Lower leg skin (tissue), 4 donors: ENCODE results near the gene ADGRA3. TPM values are rescaled to one million over a fixed set of nuclear protein-coding genes. Genes with fewer than 3 reads are reported as not detected.

ENCODE experiments used
- DNase-seq, 2 donors: peaks; one replicate each; pipeline ENCODE4 v3.0.0-alpha.2; 2019; ENCODE audit warnings: low spot score in 2 of 2
- H3K4me3 ChIP-seq: fragments of 200-600 bp; sonication (generic); 2 replicates; pipeline ENCODE4 v1.5.1; 2017; ENCODE audit warnings: mild to moderate bottlenecking, low read depth; ENCODE audit not compliant: poor library complexity, severe bottlenecking
- POLR2A ChIP-seq, 2 donors: fragments of 450-650 bp; IDR thresholded peaks; one replicate each; pipeline ENCODE4 v1.6.1; 2016 to 2017; ENCODE audit warnings: antibody characterized with exemption in 2 of 2, mild to moderate bottlenecking in 1 of 2, moderate library complexity in 1 of 2
- WGBS, 2 donors: methylation state at CpG; one replicate each; pipeline ENCODE4 v1.1.5; 2018; 5-methylcytosine and 5-hydroxymethylcytosine counted together
- intact Hi-C: fragments of 100-400 bp; cut with DNase I; formaldehyde crosslinking; loops from one replicate; pipeline ENCODE4 v1.15.0; 2023; ENCODE audit warnings: low total_unique reads
- total RNA-seq, 4 donors: library from RNA; depleted of rRNA; stranded (reverse); fragments of >200 nt; gene quantifications; one replicate each; pipeline ENCODE4 v1.1.0, GENCODE V29; 2016
- TF ChIP-seq, protein P1 (sequence below), 3 donors: fragments of 450-650 bp; IDR thresholded peaks; one replicate each; pipeline ENCODE4 v1.5.1; 2016; ENCODE audit warnings: antibody characterized with exemption in 3 of 3, mild to moderate bottlenecking in 3 of 3, moderate library complexity in 2 of 3

Gene ADGRA3
- total RNA-seq, 4 donors from 2014 or later, result 8.4 to 14.9 (median 12.6) TPM

DNA sequence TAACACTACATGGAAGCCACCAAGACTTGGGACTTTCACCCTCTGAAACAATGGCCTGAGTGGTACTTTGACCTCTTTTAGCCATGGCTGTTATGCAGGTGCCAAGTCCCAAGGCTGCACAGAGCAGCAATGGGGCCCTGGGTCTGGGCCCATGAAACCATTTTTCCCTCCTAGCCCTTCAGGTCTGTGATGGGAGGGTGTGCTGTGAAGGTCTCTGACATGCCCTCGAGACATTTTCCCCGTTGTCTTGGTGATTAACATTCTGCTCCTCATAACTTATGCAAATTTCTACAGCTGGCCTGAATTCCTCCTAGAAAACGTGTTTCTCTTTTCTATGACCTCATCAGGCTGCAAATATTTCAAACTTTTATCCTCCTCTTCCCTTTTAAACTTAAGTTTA lies 30.4 kb upstream of the ADGRA3 start:
- WGBS, 2 donors, result 56 to 59% methylated on average over 3 of the region's 3 CpGs
- intact Hi-C loops, result no loop called here
- no peak for DNase-seq
- TF ChIP-seq, protein P1, sequence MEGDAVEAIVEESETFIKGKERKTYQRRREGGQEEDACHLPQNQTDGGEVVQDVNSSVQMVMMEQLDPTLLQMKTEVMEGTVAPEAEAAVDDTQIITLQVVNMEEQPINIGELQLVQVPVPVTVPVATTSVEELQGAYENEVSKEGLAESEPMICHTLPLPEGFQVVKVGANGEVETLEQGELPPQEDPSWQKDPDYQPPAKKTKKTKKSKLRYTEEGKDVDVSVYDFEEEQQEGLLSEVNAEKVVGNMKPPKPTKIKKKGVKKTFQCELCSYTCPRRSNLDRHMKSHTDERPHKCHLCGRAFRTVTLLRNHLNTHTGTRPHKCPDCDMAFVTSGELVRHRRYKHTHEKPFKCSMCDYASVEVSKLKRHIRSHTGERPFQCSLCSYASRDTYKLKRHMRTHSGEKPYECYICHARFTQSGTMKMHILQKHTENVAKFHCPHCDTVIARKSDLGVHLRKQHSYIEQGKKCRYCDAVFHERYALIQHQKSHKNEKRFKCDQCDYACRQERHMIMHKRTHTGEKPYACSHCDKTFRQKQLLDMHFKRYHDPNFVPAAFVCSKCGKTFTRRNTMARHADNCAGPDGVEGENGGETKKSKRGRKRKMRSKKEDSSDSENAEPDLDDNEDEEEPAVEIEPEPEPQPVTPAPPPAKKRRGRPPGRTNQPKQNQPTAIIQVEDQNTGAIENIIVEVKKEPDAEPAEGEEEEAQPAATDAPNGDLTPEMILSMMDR (IDR thresholded peaks at IDR 0.05), result no peak
- no peak for TF ChIP-seq POLR2A (IDR thresholded peaks at IDR 0.05)
- H3K4me3 ChIP-seq, result no peak overlapping the region

DNA sequence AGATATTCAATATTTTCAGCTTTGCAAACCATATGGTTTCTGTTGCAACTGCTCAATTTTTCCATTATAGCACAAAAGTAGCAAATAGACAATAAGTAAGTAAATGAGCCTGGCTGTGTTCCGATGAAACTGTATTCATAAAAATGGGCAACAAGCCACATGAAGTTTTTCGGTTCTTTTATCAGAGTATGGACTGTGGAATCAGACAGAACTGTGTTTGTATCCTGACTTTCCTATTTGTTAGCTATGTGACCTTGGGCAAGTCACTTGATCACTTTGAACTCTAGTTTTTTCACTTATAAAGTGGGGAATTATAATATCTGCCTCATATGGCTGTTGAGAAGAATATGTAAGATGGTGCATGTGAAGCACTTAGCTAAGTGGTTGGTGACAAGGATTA lies 23.4 kb upstream of the ADGRA3 start:
- no peak overlapping the region for H3K4me3 ChIP-seq
- DNase-seq, result no peak
- intact Hi-C loops, result no loop called here
- TF ChIP-seq POLR2A (IDR thresholded peaks at IDR 0.05), result no peak
- TF ChIP-seq, protein P1 (IDR thresholded peaks at IDR 0.05), result no peak
- 51 to 64% methylated on average over 2 of the region's 2 CpGs for WGBS, 2 donors

DNA sequence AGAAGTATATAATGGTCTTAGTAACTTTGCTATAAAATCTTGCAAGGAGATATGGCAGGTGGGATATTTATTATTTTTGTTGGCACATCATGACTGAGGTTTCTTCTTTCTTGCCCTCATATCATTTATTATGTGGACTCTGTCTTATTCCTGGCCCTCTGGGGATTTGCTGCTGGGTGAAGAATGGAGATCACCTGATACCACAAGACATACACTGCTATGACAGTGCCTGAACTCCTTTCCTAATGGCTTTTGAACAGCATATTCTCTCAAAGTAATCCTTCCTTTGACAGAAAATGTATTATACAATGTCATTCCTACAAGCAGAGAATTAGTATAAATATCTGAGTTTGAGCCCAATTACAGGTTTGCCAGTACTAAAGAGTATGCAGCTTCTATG lies 22.0 kb upstream of the ADGRA3 start:
- intact Hi-C loops, result no loop called here
- DNase-seq, result no peak
- H3K4me3 ChIP-seq, result no peak overlapping the region
- TF ChIP-seq POLR2A (IDR thresholded peaks at IDR 0.05), result no peak
- TF ChIP-seq, protein P1 (IDR thresholded peaks at IDR 0.05), result no peak

DNA sequence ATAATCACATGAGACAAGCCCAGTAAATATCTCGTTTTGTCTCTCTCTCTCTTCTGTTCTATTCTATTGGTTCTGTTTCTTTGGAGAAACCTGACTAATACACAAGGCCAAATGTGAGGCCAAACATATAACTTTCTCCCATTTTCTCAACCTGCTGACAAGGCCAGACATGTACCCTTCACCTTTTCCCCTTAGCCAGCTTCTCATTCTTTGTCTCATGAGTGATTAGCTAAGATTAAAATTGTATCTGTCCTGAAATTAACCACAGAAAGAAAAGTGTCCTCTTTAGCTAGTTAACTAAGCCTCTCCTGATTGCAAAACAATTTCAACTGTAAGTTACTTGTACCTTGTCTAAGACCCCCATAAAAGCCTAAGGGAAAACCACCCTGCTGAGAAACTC lies 18.5 kb upstream of the ADGRA3 start:
- intact Hi-C loops, result no loop called here
- TF ChIP-seq, protein P1 (IDR thresholded peaks at IDR 0.05), result no peak
- TF ChIP-seq POLR2A (IDR thresholded peaks at IDR 0.05), result no peak
- DNase-seq, result no peak
- H3K4me3 ChIP-seq, result no peak overlapping the region
- 80 to 84% methylated on average over 1 of the region's 1 CpG for WGBS, 2 donors

DNA sequence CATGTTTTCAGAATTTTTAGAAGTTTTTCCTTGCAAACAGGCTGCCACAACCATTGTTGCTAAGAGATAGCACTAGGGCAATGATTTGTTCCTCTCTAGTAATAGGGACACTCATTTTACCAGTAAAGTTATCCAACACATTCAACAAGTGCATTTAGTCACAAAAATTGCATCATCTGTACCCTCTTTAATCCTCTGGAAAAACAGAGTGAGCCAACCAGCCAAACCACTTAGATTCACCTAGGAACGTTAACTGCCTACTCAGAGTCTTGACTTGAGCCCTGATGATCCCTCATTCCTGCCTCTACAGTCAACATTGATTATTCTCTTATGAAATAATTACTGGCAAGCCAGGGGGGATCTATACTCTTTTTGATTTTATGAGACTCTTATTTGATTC lies 17.0 kb upstream of the ADGRA3 start:
- TF ChIP-seq, protein P1 (IDR thresholded peaks at IDR 0.05), result no peak
- TF ChIP-seq POLR2A (IDR thresholded peaks at IDR 0.05), result no peak
- DNase-seq, result no peak
- no peak overlapping the region for H3K4me3 ChIP-seq
- WGBS, 2 donors, result 65 to 78% methylated on average over 1 of the region's 1 CpG
- intact Hi-C loops, result no loop called here

DNA sequence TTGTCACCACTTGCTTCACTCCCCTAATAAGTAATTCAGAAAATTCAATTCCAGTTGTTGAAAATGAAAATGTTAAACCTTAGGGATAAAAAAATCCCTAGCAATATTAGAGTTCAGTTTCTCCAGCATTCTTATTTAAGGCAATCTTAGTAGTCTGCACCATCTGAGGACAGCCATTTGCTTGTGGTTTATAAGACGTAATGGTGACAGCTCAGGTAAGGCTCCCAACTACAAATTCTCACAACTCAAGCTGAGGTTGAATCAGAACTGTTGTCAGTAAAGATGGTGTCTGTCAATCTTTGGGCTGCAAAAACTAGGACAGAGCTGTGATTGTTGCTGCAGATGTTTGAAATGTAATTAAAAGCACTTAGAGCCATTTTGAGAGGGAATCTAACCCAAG lies 16.3 kb upstream of the ADGRA3 start:
- WGBS, 2 donors, result 71 to 82% methylated on average over 1 of the region's 1 CpG
- no peak for DNase-seq
- intact Hi-C loops, result no loop called here
- no peak overlapping the region for H3K4me3 ChIP-seq
- no peak for TF ChIP-seq POLR2A (IDR thresholded peaks at IDR 0.05)
- TF ChIP-seq, protein P1 (IDR thresholded peaks at IDR 0.05), result no peak
